ENCODE data around the gene BACH1.

- no peak for TF ChIP-seq EZH2 (optimal IDR thresholded peaks at IDR 0.05; ENCODE audit: low read depth, low read length)
- no peak for TF ChIP-seq CTCF (IDR thresholded peaks at IDR 0.05; ENCODE audit: low read length)
Measured at GRCh38 chr21:29350246-29350779, 51.6 kb downstream of the BACH1 start.
